T-helper 1 cell treated with Interleukin-12 subunit alpha and Interleukin-12 subunit beta and Interleukin-4 antibody, amounts not matched to agents 30 ng/mL and 1 ng/mL, for 36 hours (primary cell): ENCODE data around the gene NMNAT3. TPM values are rescaled to one million over a fixed set of nuclear protein-coding genes. Genes with fewer than 3 reads are reported as not detected.

Source experiments
- intact Hi-C: fragments of 100-400 bp; cut with micrococcal nuclease; formaldehyde crosslinking; loops from one replicate; pipeline ENCODE4 v1.15.1; 2024
- total RNA-seq: library from RNA; stranded (reverse); gene quantifications from 2 replicates; pipeline ENCODE4 v1.2.3, GENCODE V29; 2022

NMNAT3 gene
- 1.7 and 1.8 TPM in 2 replicates for total RNA-seq

GRCh38 chr3:139677388-139678155 is at the start of gene NMNAT3:
TSS of gene NMNAT3 (minus strand) at chr3:139677972. CDS start at chr3:139627724, 50,248 bp downstream.
- intact Hi-C loops = loop anchor here (1.0 to 5.0 kb wide), 8 partner anchors 37 to 1490 kb away; partner anchors contain the start of genes ARMC8, COPB2, MRPS22 and NME9

- intact Hi-C loops = no loop called here
Measured at GRCh38 chr3:139721370-139721769, 43.6 kb upstream of the NMNAT3 start.

GRCh38 chr3:139718415-139718814 is 40.6 kb upstream of the NMNAT3 start:
- intact Hi-C loops = no loop called here

GRCh38 chr3:139716908-139717485 is 39.2 kb upstream of the NMNAT3 start:
- intact Hi-C loops = no loop called here

GRCh38 chr3:139715743-139716360 is 38.1 kb upstream of the NMNAT3 start:
- intact Hi-C loops = no loop called here

- intact Hi-C loops = no loop called here
Measured at GRCh38 chr3:139715166-139715565, 37.4 kb upstream of the NMNAT3 start.

- intact Hi-C loops = no loop called here
Measured at GRCh38 chr3:139710212-139710611, 32.4 kb upstream of the NMNAT3 start.

GRCh38 chr3:139705631-139706030 is 27.9 kb upstream of the NMNAT3 start:
- intact Hi-C loops = no loop called here

- intact Hi-C loops = no loop called here
Measured at GRCh38 chr3:139696314-139696604, 18.5 kb upstream of the NMNAT3 start.

GRCh38 chr3:139695426-139696313 is 17.9 kb upstream of the NMNAT3 start:
- intact Hi-C loops = no loop called here

- intact Hi-C loops = no loop called here
Measured at GRCh38 chr3:139695007-139695406, 17.2 kb upstream of the NMNAT3 start.

GRCh38 chr3:139694542-139694941 is 16.8 kb upstream of the NMNAT3 start:
- intact Hi-C loops = no loop called here

GRCh38 chr3:139691619-139692018 is 13.8 kb upstream of the NMNAT3 start:
- intact Hi-C loops = no loop called here

GRCh38 chr3:139689708-139690228 is 12.0 kb upstream of the NMNAT3 start:
- intact Hi-C loops = no loop called here

GRCh38 chr3:139689122-139689521 is 11.3 kb upstream of the NMNAT3 start:
- intact Hi-C loops = no loop called here

- intact Hi-C loops = no loop called here
Measured at GRCh38 chr3:139687431-139687830, 9.7 kb upstream of the NMNAT3 start.

GRCh38 chr3:139686624-139687023 is 8.9 kb upstream of the NMNAT3 start:
- intact Hi-C loops = no loop called here

- intact Hi-C loops = no loop called here
Measured at GRCh38 chr3:139686206-139686605, 8.4 kb upstream of the NMNAT3 start.

GRCh38 chr3:139679220-139679775 is 1.5 kb upstream of the NMNAT3 start:
- intact Hi-C loops = loop anchor here (2.0 to 5.0 kb wide), 4 partner anchors 78 to 1492 kb away; partner anchors contain the start of genes ARMC8 and NME9

- intact Hi-C loops = loop anchor here (1.0 to 5.0 kb wide), 6 partner anchors 37 to 1490 kb away; partner anchors contain the start of genes ARMC8, COPB2 and SLC25A36
Measured at GRCh38 chr3:139676632-139677387, 962 bp downstream of the NMNAT3 start.
